Left renal cortex interstitium (tissue), 4 donors: ENCODE measurements around the gene EIF4A3. TPM values are rescaled to one million over a fixed set of nuclear protein-coding genes. Genes with fewer than 3 reads are reported as not detected.

Experiments
- DNase-seq, 4 donors: peaks; one replicate each; pipeline ENCODE4 v3.0.0-alpha.2; 2013; ENCODE audit warnings: low read depth in 4 of 4, low spot score in 2 of 4, missing footprints in 1 of 4
- polyA plus RNA-seq, 4 donors: library from polyadenylated mRNA; unstranded; fragments of 120-200 nt; gene quantifications; one replicate each; pipeline ENCODE4 v1.2.1, GENCODE V29; 2013; ENCODE audit not compliant: insufficient read length in 4 of 4

The EIF4A3 gene
- polyA plus RNA-seq, 4 donors = 111 to 125 (median 115) TPM

- DNase-seq = no peak
Observed at GRCh38 chr17:80141463-80142165, 5.3 kb downstream of the EIF4A3 start.

GRCh38 chr17:80138856-80139426, 8.0 kb downstream of the EIF4A3 start:
- DNase-seq = no peak

GRCh38 chr17:80137131-80137530, 9.8 kb downstream of the EIF4A3 start:
- DNase-seq = no peak

- no peak for DNase-seq
Observed at GRCh38 chr17:80133626-80133970, 13.3 kb downstream of the EIF4A3 start.

GRCh38 chr17:80132906-80133625, 13.9 kb downstream of the EIF4A3 start:
- DNase-seq = no peak

- no peak for DNase-seq
Observed at GRCh38 chr17:80130992-80131391, 15.9 kb downstream of the EIF4A3 start.

- no peak for DNase-seq
Observed at GRCh38 chr17:80129006-80129565, 17.8 kb downstream of the EIF4A3 start.

- DNase-seq = no peak
Observed at GRCh38 chr17:80126449-80126715, 20.5 kb downstream of the EIF4A3 start.

GRCh38 chr17:80125656-80126448, 21.1 kb downstream of the EIF4A3 start:
- no peak for DNase-seq

GRCh38 chr17:80124351-80124981, 22.5 kb downstream of the EIF4A3 start:
- DNase-seq = no peak

GRCh38 chr17:80123791-80124190, 23.1 kb downstream of the EIF4A3 start:
- DNase-seq = no peak

GRCh38 chr17:80122926-80123505, 23.9 kb downstream of the EIF4A3 start:
- no peak for DNase-seq

GRCh38 chr17:80122026-80122575, 24.8 kb downstream of the EIF4A3 start:
- no peak for DNase-seq

- no peak for DNase-seq
Observed at GRCh38 chr17:80119839-80120238, 27.1 kb downstream of the EIF4A3 start.

- no peak for DNase-seq
Observed at GRCh38 chr17:80119271-80119791, 27.6 kb downstream of the EIF4A3 start.

GRCh38 chr17:80118601-80119270, 28.2 kb downstream of the EIF4A3 start:
- DNase-seq = no peak

- no peak for DNase-seq
Observed at GRCh38 chr17:80117491-80118401, 29.2 kb downstream of the EIF4A3 start.

GRCh38 chr17:80116921-80117380, 30.0 kb downstream of the EIF4A3 start:
- DNase-seq = no peak
